Natural killer cell (primary cell): ENCODE measurements around the gene CLEC20A. TPM values are rescaled to one million over a fixed set of nuclear protein-coding genes. Genes with fewer than 3 reads are reported as not detected.

Experiments used
- ATAC-seq, 3 donors: fragments of 150-1000 bp in 2 of 3; fragments of 200-7000 bp in 1 of 3; cut with Tn5 transposase; 1 replicate in 1 of 3; 2 replicates in 2 of 3; pipeline ENCODE4 v1.10.0; 2021; ENCODE audit warnings: mild to moderate bottlenecking in 2 of 3, moderate library complexity in 2 of 3
- DNase-seq, 2 donors: peaks; one replicate each; pipeline versions ENCODE4 v3.0.0 to v3.0.0-alpha.2; 2013 to 2021; ENCODE audit warnings: mixed read lengths in 1 of 2
- H3K27ac ChIP-seq: one replicate; pipeline ENCODE4 v1.5.1; 2013; ENCODE audit warnings: mild to moderate bottlenecking, low read length
- H3K27me3 ChIP-seq: one replicate; pipeline ENCODE4 v1.6.1; 2013; ENCODE audit warnings: low read length; ENCODE audit not compliant: control insufficient read depth, insufficient read depth
- H3K36me3 ChIP-seq: one replicate; pipeline ENCODE4 v1.6.1; 2013; ENCODE audit warnings: low read length; ENCODE audit not compliant: control insufficient read depth, insufficient read depth
- H3K4me1 ChIP-seq: one replicate; pipeline ENCODE4 v1.6.1; 2013; ENCODE audit warnings: low read length; ENCODE audit not compliant: control insufficient read depth, insufficient read depth
- H3K4me3 ChIP-seq: one replicate; pipeline ENCODE4 v1.5.1; 2013; ENCODE audit warnings: low read length
- H3K9me3 ChIP-seq: one replicate; pipeline ENCODE4 v1.6.1; 2013; ENCODE audit warnings: low read length; ENCODE audit not compliant: control insufficient read depth, insufficient read depth
- H3K27ac Mint-ChIP-seq, 2 donors: one replicate each; pipeline ENCODE4 v1.8.0; 2022; ENCODE audit warnings: mild to moderate bottlenecking in 2 of 2, mixed read lengths in 2 of 2, moderate library complexity in 1 of 2
- H3K27me3 Mint-ChIP-seq, 2 donors: one replicate each; pipeline ENCODE4 v1.8.0; 2022; ENCODE audit warnings: low read depth in 2 of 2, mixed read lengths in 2 of 2
- H3K36me3 Mint-ChIP-seq: one replicate; pipeline ENCODE4 v1.8.0; 2022; ENCODE audit warnings: mixed read lengths
- H3K4me1 Mint-ChIP-seq, 2 donors: one replicate each; pipeline ENCODE4 v1.8.0; 2022; ENCODE audit warnings: mixed read lengths in 2 of 2
- H3K4me3 Mint-ChIP-seq: one replicate; pipeline ENCODE4 v1.8.0; 2022; ENCODE audit warnings: mild to moderate bottlenecking, moderate library complexity, mixed read lengths
- H3K9me3 Mint-ChIP-seq, 2 donors: one replicate each; pipeline ENCODE4 v1.8.0; 2022; ENCODE audit warnings: mixed read lengths in 2 of 2
- CTCF ChIP-seq: fragments of 200-600 bp; IDR thresholded peaks from one replicate; pipeline ENCODE4 v1.8.0; 2022; ENCODE audit warnings: antibody characterized with exemption
- WGBS: methylation state at CpG from one replicate; pipeline ENCODE4 v1.1.7; 2013; ENCODE audit warnings: missing lambda C conversion rate; ENCODE audit not compliant: insufficient coverage; 5-methylcytosine and 5-hydroxymethylcytosine counted together
- intact Hi-C: fragments of 100-400 bp; cut with micrococcal nuclease; formaldehyde crosslinking; loops from one replicate; pipeline ENCODE4 v1.14.2; 2022
- total RNA-seq, 4 donors: library from RNA; stranded (reverse); fragments of 120-200 nt in 1 of 4; gene quantifications; one replicate each; pipeline versions ENCODE4 v1.2.3 to v1.2.4, GENCODE V29; 2013 to 2022

The CLEC20A gene
- total RNA-seq, 3 donors from 2014 or later (not counting 1 experiment from before 2014, with no cell fraction given): not detected

- DNase-seq (no peak), ATAC-seq (no peak)
- H3K4me1 Mint-ChIP-seq: peaks cover 0 to 22% of the 10 kb centered on the region in 2 donors
- H3K27me3 Mint-ChIP-seq: peaks cover 0 to 4% of the 10 kb centered on the region in 2 donors
- no peaks in the 10 kb centered on the region for H3K9me3 ChIP-seq
- H3K27ac Mint-ChIP-seq: peak overlapping the region in 1 of 2 donors; percentile 22
- 96% methylated on average over 7 of the region's 7 CpGs for WGBS
- no peak for TF ChIP-seq CTCF
- no peaks in the 10 kb centered on the region for H3K9me3 Mint-ChIP-seq
- H3K27ac ChIP-seq: no peak overlapping the region
- no peaks in the 10 kb centered on the region for H3K27me3 ChIP-seq
- H3K4me1 ChIP-seq: peaks cover 15% of the 10 kb centered on the region
- no peak overlapping the region for H3K4me3 ChIP-seq
- H3K36me3 ChIP-seq: no peaks in the 10 kb centered on the region
- H3K36me3 Mint-ChIP-seq: no peaks in the 10 kb centered on the region
- intact Hi-C loops: no loop called here
- peak overlapping the region; percentile 35 for H3K4me3 Mint-ChIP-seq
Observed at GRCh38 chr1:178540646-178541045, 43.9 kb upstream of the CLEC20A start.

- no peak for DNase-seq
- Histone ChIP-seq H3K36me3 (no peaks in the 10 kb centered on the region), H3K4me3 (no peak overlapping the region), H3K27me3 (no peaks in the 10 kb centered on the region), H3K4me1 (peaks cover 15% of the 10 kb centered on the region), H3K27ac (no peak overlapping the region), H3K9me3 (no peaks in the 10 kb centered on the region)
- intact Hi-C loops: no loop called here
- H3K27ac Mint-ChIP-seq: peak overlapping the region in 1 of 2 donors; percentile 22
- peaks cover 0 to 22% of the 10 kb centered on the region in 2 donors for H3K4me1 Mint-ChIP-seq
- 73% methylated on average over 6 of the region's 6 CpGs for WGBS
- H3K4me3 Mint-ChIP-seq: peak overlapping the region; percentile 35
- ATAC-seq: no peak
- H3K36me3 Mint-ChIP-seq: no peaks in the 10 kb centered on the region
- no peak for TF ChIP-seq CTCF
- H3K27me3 Mint-ChIP-seq: peaks cover 0 to 4% of the 10 kb centered on the region in 2 donors
- H3K9me3 Mint-ChIP-seq: no peaks in the 10 kb centered on the region
Observed at GRCh38 chr1:178540204-178540603, 43.4 kb upstream of the CLEC20A start.

GRCh38 chr1:178539291-178539690 lies 42.5 kb upstream of the CLEC20A start:
- H3K27ac Mint-ChIP-seq: no peak overlapping the region
- H3K27me3 Mint-ChIP-seq: peaks cover 0 to 4% of the 10 kb centered on the region in 2 donors
- H3K9me3 Mint-ChIP-seq: no peaks in the 10 kb centered on the region
- no peaks in the 10 kb centered on the region for H3K36me3 ChIP-seq
- H3K27ac ChIP-seq: no peak overlapping the region
- no peaks in the 10 kb centered on the region for H3K9me3 ChIP-seq
- no peak for DNase-seq
- intact Hi-C loops: no loop called here
- H3K4me3 Mint-ChIP-seq: no peak overlapping the region
- no peak for ATAC-seq
- H3K4me3 ChIP-seq: no peak overlapping the region
- TF ChIP-seq CTCF: no peak
- H3K4me1 Mint-ChIP-seq: peaks cover 0 to 22% of the 10 kb centered on the region in 2 donors
- H3K36me3 Mint-ChIP-seq: no peaks in the 10 kb centered on the region
- H3K4me1 ChIP-seq: peaks cover 15% of the 10 kb centered on the region
- WGBS: 90% methylated on average over 7 of the region's 7 CpGs
- no peaks in the 10 kb centered on the region for H3K27me3 ChIP-seq
